ENCODE data around the gene IFT57. TPM values are rescaled to one million over a fixed set of nuclear protein-coding genes. Genes with fewer than 3 reads are reported as not detected.

IFT57 gene
- total RNA-seq, 1 experiment from 2014 or later: 32.1 TPM

GRCh38 chr3:108200024-108200423, 22.2 kb downstream of the IFT57 start:
- no peak for ATAC-seq
- TF ChIP-seq ARID4B (CRISPR knock-in tag; IDR thresholded peaks at IDR 0.05; ENCODE audit: borderline replicate concordance) (no peak), CDX4 (CRISPR knock-in tag; IDR thresholded peaks at IDR 0.05; ENCODE audit: borderline replicate concordance) (no peak), ZNF263 (CRISPR knock-in tag; IDR thresholded peaks at IDR 0.05; ENCODE audit: low read depth) (no peak), RORB (CRISPR knock-in tag; IDR thresholded peaks at IDR 0.05) (no peak), ZNF423 (CRISPR knock-in tag; IDR thresholded peaks at IDR 0.05) (no peak), JAZF1 (CRISPR knock-in tag; IDR thresholded peaks at IDR 0.05) (no peak)
- Mint-ChIP-seq H3K4me3 (no peak overlapping the region), H3K9me3 (no peaks in the 10 kb centered on the region), H3K27ac (no peak overlapping the region), H3K36me3 (no peaks in the 10 kb centered on the region), H3K4me1 (peaks cover 12% of the 10 kb centered on the region), H3K27me3 (ENCODE audit: low read depth) (no peaks in the 10 kb centered on the region)
- ChIA-PET CTCF (no interaction called here), POLR2A (no interaction called here)
- DNase-seq (ENCODE audit: low spot score): no peak

- H3K27ac Mint-ChIP-seq: no peak overlapping the region
- DNase-seq (ENCODE audit: low spot score) (no peak), ATAC-seq (no peak)
- H3K9me3 Mint-ChIP-seq: peaks cover 7% of the 10 kb centered on the region
- H3K27me3 Mint-ChIP-seq (ENCODE audit: low read depth): no peaks in the 10 kb centered on the region
- CTCF ChIA-PET: no interaction called here
- peaks cover 4% of the 10 kb centered on the region for H3K36me3 Mint-ChIP-seq
- H3K4me3 Mint-ChIP-seq: no peak overlapping the region
- TF ChIP-seq TEAD4 (CRISPR knock-in tag; IDR thresholded peaks at IDR 0.05) (no peak), ETV6 (CRISPR knock-in tag; IDR thresholded peaks at IDR 0.05) (no peak), JAZF1 (CRISPR knock-in tag; IDR thresholded peaks at IDR 0.05) (no peak), ZSCAN18 (CRISPR knock-in tag; IDR thresholded peaks at IDR 0.05) (no peak), PRRX2 (CRISPR knock-in tag; IDR thresholded peaks at IDR 0.05) (no peak), SMAD3 (CRISPR knock-in tag; IDR thresholded peaks at IDR 0.05; ENCODE audit: borderline replicate concordance) (no peak), ZNF671 (CRISPR knock-in tag; IDR thresholded peaks at IDR 0.05) (no peak), AFF4 (CRISPR knock-in tag; IDR thresholded peaks at IDR 0.05; ENCODE audit: borderline replicate concordance) (no peak), CDX4 (CRISPR knock-in tag; IDR thresholded peaks at IDR 0.05; ENCODE audit: borderline replicate concordance) (no peak), FOXP1 (CRISPR knock-in tag; IDR thresholded peaks at IDR 0.05; ENCODE audit: borderline replicate concordance) (no peak)
- no peaks in the 10 kb centered on the region for H3K4me1 Mint-ChIP-seq
- POLR2A ChIA-PET: no interaction called here
Observed at GRCh38 chr3:108191394-108191793, 30.8 kb downstream of the IFT57 start.
